GM21825 (cell line): Measurements from ENCODE around the gene GAS7.

ENCODE experiments used
- ATAC-seq: cut with Tn5 transposase; IDR thresholded peaks from one replicate; pipeline ENCODE4 v1.9.1; 2021; ENCODE audit warnings: mild to moderate bottlenecking, moderate library complexity; ENCODE audit not compliant: unreplicated experiment

Gene GAS7

DNA sequence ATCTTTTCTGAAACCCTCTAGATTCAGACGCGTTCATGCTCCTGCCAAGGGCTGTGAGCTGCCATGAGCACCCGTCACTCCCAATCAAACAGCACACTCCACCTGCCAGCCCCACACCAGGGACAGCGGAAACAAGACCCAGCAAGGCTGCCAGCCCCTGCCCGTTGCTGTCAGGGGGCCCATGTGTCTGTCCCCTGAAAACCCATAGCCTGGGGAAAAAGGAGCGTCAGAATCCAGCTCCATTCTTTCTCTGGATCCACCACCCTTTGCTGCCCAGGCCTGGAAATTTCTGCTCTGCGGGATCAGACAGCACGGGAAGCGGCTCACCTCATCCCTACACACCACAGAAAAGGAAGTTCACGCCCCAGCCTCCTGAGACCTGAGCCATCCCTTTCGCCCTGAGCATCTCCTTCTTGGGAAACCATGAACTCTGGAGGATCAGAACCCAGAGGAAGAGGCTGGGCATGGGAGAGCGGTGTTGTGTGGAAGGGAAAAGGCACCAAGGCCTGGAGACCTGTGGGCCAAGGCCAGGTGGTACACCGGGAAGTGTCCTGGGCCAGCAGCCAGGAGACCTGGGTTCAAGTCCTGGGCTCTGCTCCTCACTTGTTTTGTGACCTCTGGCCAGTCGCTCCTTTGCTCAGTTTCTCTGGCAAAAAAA, 241.8 kb downstream of the GAS7 start:
- no peak for ATAC-seq

GRCh38 chr17:9953492-9953891, 244.9 kb downstream of the GAS7 start:
- ATAC-seq = no peak

- ATAC-seq = no peak
Measured at GRCh38 chr17:9951803-9952202, 246.6 kb downstream of the GAS7 start.

DNA sequence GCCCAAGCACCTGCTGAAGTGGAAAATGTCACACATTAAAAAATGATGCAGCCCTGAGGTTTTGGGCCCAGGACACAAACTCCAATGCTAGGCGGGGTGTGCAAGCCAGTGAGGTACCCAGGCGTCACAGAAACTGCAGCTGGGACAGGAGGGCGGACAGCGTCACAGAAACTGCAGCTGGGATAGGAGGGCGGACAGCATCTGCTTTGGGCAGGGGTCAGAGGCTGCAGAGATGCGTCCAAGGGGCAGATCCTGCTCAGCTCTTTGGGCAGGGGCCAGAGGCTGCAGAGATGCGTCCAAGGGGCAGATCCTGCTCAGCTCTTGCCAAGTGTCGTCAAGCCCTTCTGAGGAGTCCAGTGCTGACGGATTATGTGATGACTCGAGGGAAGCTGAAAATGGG, 249.5 kb downstream of the GAS7 start:
- ATAC-seq = no peak

- no peak for ATAC-seq
Measured at GRCh38 chr17:9944704-9945103, 253.7 kb downstream of the GAS7 start.

- no peak for ATAC-seq
Measured at GRCh38 chr17:9943343-9943742, 255.1 kb downstream of the GAS7 start.

- ATAC-seq = no peak
Measured at GRCh38 chr17:9942885-9943284, 255.5 kb downstream of the GAS7 start.

DNA sequence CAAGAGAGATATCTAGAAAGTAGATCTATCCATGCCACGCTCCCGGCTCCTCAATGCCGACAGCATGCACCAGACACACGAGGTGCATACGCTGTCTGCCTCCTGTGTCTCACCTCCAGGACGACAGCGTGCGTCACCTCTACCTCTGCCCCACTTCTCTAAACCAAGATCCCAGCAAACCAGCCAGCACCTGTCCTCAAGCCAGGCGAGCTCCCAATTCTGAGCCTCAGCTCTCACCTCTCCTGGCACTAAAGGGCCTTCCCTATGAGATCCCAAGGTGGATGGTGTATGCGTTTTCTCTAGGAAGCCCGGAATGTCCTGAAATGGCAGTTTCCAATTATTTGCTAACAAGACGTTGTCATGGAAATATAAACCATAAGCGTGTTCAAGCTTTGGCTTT, 257.1 kb downstream of the GAS7 start:
- ATAC-seq = no peak

DNA sequence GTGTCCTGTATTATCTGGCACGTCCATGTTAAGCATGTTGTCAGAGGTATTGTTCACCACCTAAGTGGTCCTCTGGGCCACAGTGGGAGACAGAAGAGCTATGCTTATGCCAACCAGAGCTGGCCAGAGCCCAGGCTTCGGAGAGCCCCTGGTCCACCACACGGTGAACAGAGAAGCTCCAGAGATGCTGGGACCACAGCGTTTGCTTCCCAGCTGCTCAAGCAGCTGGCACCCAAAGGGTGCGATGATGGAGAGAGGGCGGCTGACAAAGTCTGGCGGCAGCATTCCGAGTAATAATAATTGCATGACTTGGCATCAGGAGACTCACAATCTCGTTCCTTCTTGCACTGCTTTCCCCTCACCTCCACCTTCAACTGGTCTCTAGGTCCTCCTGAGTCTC, 257.6 kb downstream of the GAS7 start:
- no peak for ATAC-seq

GRCh38 chr17:9938764-9939163, 259.6 kb downstream of the GAS7 start:
- ATAC-seq = no peak

- no peak for ATAC-seq
Measured at GRCh38 chr17:9937901-9938300, 260.5 kb downstream of the GAS7 start.

- no peak for ATAC-seq
Measured at GRCh38 chr17:9937241-9937761, 261.1 kb downstream of the GAS7 start.

DNA sequence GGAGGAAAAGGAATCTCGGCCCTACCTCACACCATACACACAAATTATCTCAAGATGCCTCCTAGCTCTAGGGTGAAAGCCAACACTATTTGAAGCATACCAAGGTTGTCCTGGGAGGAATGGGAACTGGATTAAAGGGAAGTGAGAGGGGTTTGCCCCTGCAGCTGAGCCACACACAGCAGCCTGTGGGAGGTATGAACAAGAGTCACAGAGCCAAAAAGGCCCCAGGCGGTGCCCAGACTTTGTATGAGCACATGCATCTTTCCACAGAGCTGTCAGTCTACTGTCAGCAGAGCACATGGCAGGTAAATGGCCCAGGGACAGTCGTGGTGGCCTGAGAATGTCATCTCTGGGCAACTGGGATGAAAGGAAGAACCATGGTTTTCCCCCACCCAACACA, 262.3 kb downstream of the GAS7 start:
- no peak for ATAC-seq

- no peak for ATAC-seq
Measured at GRCh38 chr17:9935408-9935807, 263.0 kb downstream of the GAS7 start.

DNA sequence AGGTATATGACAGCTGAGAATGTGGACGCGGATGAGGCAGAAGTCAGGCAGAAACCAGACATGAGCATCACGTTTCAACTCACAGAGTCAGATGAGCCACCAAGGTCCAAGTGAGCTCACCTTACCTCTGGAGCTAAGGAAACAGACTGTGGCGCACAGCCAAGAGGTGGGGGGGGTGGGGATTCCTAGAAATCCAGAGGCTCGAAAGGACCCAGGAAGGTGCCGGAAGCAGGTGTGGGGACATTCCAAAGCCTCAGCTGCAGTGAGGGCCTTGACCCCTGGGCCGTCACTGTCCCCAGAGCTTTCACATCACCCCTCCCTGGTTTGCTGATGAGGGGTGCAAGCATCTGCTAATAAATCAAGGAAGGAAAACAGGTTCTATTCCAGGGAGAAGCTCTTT, 264.1 kb downstream of the GAS7 start:
- no peak for ATAC-seq

- no peak for ATAC-seq
Measured at GRCh38 chr17:9932491-9932890, 265.9 kb downstream of the GAS7 start.

GRCh38 chr17:9931144-9931741, 267.2 kb downstream of the GAS7 start:
- no peak for ATAC-seq

DNA sequence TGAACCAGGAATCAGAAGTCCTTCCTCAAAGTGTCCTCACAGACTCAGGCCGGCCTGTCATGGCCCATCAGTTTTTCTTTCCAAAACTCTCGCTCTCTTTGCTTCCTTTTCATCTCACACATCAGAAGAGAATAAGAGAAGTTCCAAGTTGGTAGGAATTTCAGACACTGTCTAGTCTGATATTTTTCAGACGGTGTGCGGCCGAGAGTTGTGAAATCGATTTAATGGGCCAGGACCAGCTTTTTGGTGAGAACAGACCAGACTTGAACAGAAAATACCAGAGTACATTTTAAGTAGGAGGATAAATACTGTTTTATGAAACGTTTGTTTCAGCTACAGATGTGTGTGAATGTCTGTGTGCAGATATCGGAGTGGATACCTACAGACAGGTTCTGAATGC, 268.5 kb downstream of the GAS7 start:
- ATAC-seq = no peak

GRCh38 chr17:9928601-9929333, 269.6 kb downstream of the GAS7 start:
- no peak for ATAC-seq

DNA sequence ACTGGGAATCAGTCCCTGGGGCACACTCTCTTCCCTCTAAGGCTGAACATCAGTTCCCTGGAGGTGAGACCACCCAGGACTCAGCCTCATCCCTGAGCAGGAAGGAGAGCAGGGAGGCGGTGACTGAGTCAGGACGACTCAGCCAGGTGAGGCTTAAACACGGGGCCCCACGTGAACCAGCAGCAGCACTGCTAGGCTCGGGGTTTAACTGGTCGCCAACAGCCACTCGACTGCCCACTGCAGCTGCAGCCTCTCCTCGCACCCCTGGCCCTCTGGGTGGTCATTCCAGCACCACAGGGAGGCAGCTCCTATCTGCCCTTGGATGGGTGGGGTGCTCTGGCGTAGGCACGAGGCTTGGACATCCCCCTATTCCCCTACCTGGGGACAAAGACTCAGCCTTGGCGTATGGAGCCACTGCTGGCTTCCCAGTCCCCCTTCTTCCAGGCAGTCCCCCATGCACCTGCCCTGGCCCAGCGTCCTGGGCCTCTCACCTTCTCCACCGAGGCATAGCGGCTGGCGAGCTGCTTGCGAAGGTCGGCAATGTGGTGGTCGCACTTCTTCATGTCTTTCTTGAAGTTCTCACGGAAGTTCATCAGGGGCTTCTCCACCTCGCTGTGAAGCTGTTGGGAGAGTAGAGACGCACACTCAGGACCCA, 272.1 kb downstream of the GAS7 start:
- ATAC-seq = no peak

DNA sequence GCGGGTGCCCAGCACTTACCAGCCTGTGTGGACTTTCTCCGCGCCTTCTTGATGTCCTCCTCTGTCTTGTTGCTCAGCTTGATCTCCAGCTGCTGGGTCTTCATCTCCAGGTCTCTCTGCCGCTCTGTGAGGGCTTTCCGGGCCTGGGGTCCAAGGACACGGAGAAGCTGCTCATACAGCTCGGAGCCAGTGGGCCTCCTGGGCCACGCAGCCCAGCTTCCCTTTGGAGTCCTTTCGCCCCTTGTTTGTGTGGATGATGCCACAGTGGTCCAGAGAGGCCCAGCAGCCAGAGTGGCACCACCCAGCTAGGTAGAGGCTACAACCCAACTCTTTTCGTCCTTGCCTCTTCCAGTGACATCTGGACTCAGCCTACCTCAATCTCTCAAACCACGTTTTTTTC, 272.9 kb downstream of the GAS7 start:
- ATAC-seq = no peak
